ENCODE results near the gene SH3GL1.
"Not testable (repeated sequence)": the region's sequence is repeated elsewhere in the genome, so short reads cannot be mapped to it uniquely, and the experiment has no call there.

The SH3GL1 gene

DNA sequence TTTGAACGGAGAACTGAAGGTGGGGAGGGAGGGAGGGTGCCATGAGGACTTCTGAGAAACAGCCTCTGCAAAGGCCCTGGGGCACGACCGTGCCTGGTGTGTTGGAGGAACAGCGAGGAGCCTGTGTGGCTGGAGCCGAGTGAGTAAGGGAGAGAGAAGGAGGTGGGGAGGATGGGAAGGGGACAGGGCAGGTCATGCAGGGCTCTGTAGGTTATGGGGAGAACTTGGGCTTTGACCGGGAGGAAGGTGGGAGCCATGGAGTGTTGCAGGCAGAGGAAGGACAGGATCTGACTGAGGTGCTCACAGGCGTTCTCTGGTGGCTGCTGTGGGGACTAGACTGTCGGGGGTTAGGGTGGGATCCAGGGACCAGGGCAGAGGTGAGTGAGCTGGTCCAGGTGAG lies 50.2 kb downstream of the SH3GL1 start:
- no peak for DNase-seq (ENCODE audit: insufficient read length, low spot score)
- FAIRE-seq = no peak

DNA sequence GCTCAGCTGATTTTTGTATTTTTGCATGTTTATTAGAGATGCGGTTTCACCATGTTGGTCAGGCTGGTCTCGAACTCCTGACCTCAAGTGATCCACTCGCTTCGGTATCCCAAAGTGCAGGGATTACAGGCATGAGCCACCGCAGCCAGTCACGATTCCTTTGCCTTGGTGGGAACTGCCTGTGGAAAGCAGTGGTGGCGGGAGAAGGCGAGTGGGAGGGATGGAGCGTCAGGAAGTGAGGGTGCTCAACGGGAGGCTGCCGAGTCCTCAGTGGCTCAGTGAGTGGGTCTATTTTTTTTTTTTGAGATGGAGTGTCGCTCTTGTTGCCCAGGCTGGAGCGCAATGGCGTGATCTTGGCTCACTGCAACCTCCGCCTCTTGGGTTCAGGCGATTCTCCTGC lies 51.1 kb downstream of the SH3GL1 start:
- FAIRE-seq; DNase-seq (ENCODE audit: insufficient read length, low spot score): not testable (repeated sequence)

DNA sequence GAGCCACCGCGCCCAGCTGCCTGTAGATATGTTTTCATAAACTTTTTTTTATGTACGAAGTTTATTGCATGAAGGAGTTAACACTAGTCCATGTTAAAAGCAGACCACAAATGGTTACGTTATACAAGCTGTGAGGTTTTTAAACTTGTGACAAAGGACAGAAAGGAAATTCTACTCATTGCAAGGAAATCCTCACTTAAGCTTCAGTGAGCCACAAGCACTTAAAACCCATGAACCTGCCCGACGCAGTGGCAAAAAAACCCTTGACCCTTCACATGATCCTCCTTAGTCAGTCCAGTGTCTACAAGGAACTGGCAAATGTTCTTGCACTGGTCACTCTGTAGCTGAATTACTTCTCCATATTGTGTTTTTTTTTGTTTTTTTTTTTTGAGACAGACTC lies 52.8 kb downstream of the SH3GL1 start:
- no peak for FAIRE-seq
- no peak for DNase-seq (ENCODE audit: insufficient read length, low spot score)

DNA sequence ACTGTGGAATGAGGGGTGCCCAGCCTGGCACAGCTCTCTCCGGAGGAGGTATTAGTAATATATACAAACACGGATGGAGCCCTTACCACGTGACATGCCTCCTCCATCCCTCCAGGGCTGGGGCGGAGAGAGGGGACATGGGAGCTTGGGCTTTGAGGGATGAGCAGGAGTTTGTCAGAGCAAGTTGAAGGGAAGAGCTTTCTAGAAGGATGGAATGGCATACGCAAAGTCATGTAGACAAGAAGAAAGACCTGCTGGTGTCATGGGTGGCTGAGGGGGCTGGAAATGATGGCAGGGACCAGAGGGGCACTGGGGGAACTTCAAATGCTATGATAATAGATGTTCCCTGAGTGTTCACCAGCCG lies 54.3 kb downstream of the SH3GL1 start:
- DNase-seq (ENCODE audit: insufficient read length, low spot score) (no peak), FAIRE-seq (no peak)

DNA sequence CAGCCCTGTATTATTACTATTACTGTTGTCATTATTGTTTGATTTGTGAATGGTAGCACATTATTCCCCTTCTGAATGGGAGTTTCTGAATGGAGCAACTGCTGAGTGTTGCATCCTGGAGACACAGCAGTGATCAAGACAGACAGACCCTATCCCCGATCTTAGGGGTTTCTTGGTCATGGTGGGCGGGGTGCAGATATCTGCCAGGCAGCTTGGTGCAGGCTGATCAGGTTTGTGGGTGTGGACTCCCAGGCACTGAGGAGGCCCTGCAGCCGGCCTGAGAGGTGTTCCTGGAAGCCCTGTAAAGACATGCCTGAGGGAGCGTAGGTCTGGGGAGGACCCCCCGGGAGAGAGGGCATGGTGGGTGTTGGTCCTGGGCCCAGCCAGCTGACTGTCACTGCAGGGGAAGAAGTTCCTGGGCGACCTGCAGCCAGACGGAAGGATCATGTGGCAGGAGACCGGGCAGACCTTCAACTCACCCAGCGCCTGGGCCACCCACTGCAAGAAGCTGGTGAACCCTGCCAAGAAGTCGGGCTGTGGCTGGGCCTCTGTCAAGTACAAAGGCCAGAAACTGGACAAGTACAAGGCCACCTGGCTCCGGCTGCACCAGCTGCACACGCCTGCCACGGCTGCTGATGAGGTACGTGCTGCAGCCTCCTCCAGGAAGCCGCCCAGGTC lies 54.9 kb downstream of the SH3GL1 start:
- DNase-seq (ENCODE audit: insufficient read length, low spot score) (no peak), FAIRE-seq (no peak)

DNA sequence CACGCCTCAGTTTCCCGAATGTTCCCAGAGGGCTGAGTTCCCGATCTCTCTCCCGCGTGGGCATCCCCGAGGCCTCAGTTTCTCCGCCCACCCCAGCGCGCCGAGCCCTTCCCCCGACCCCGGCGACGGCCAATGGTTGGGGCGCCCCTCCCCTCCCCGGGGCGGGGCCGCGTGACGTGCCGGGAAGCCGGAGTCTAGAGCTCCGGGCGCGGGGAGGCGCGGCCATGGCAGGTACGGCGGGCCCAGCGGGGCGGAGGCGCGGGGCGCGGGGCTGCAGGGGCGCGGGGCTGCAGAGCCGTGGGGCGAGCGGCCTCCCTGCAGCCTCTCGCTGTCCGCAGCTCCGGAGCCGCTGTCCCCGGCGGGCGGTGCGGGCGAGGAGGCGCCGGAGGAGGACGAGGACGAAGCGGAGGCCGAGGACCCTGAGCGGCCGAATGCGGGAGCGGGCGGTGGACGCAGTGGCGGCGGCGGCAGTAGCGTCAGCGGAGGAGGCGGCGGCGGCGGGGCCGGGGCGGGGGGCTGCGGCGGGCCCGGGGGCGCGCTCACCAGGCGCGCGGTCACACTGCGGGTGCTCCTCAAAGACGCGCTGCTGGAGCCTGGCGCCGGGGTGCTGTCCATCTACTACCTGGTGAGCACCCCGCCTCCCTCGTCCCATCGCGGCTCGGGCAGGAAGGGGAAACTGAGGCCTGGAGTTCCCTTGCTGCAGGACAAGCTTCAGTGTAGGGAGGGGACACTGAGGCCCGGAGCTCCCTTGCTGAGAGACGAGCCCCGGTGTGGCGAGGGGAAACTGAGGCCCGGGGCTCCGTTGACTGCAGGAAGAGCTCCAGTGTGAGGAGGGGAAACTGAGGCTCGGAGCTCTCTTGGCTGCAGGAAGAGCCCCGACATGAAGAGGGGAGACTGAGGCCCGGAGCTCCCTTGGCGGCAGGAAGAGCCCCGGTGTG lies 56.7 kb downstream of the SH3GL1 start, which contains the start of gene MPND:
Gene MPND, plus strand, starts transcription at position 193 of the 938 bp plus-strand sequence. Its CDS starts 32 bp downstream, at position 225.
- peak; percentile 64 for DNase-seq (ENCODE audit: insufficient read length, low spot score)

DNA sequence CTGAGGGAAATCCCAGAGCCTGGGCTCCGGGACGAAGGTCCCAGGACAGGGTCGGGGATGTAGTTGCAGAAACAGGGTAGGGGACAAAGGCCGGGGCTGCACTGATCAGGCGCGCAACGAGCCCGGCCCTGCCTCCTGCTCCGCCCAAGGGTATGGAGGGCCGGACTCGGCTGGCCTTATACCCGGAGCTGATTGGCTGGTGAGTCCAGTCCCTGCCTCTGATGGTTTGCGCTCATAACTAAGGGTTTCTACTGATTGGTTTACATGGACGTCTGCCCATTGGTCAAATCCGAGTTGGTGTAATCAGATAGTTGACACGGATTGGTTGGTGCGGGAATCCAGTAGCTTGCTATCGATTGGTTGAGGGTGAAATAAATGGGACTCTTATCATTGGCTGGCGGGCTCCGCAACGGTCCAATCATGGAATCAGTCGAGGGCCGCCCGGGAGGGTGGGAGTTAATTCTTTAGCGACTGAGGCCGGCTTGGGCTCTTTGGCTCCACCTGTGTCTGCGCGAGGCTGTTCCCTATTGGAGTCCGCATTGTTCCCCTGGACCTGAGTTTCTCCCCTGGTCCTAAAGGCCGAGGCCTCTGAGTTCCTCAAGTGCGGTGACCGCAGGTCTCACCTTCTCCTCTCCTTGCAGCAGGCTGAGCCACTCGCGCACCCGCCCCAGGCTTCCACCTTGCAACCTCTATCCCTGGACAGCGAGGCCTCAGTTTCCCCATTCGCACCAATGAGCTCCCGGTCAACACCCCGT lies 57.6 kb downstream of the SH3GL1 start:
- DNase-seq (ENCODE audit: insufficient read length, low spot score) (peak; percentile 98), FAIRE-seq (no peak)

More for the DNA sequence above, 56.7 kb downstream of the SH3GL1 start, which contains the start of gene MPND:
- FAIRE-seq = no peak

DNA sequence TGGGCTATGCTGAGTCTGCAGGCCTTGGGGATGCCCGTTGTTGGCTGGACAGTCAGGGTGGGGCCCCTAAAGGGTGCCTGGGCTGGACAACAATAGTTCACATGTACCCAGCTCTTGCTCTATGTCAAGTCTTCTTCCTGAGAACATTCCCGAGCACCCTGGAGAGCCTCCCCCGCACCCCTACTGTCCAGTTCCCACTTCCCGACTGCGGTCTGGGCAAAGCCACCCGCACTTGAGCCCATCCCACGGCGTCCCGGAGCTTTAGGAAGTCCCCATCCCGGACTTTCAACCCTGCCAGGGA lies 58.1 kb downstream of the SH3GL1 start:
- no peak for DNase-seq (ENCODE audit: insufficient read length, low spot score)
- FAIRE-seq = no peak

DNA sequence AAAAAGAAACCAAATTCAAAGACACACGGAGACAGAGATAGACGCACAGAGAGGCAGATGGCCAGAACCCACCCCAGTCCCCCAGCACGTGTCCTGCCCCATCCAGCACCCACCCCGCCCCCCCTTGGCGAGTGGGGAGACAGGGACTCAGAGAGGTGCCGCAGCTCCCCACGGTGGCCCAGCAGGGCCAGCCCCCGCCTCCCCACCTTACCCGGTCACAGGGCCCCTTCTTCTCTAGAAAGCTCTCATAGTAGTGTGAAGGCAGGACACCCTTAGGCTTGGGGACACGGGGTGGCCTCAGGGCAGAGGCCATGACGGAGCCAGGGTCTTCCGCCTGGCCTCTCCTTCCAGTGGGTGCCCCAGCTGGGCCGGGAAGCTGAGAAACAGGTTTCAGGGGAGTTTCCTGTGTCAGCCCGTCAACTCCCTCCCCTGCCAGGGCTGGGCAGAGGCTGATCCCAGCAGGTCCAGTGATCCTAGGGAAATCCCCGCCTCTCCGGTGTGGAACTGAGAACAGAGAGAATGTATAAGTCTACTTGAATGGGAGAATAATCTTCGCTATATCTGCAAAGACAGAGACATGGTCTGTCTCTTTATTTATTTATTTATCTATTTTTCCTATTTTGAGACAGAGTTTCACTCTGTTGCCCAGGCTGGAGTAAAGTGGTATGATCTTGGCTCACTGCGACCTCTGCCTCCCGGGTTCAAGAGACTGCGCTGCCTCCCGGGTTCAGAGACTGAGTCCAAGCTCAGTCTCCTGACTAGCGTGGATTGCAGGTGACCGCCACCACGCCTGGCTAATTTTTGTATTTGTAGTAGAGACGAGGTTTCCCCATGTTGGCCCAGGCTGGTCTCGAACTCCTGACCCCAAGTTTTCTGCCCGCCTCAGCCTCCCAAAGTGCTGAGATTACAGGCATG lies 61.6 kb downstream of the SH3GL1 start, which contains the start of gene STAP2:
Gene STAP2, minus strand, starts transcription at position 387 of the 915 bp plus-strand sequence. Its CDS starts 74 bp downstream, at position 313.
- FAIRE-seq (no peak), DNase-seq (ENCODE audit: insufficient read length, low spot score) (no peak)

DNA sequence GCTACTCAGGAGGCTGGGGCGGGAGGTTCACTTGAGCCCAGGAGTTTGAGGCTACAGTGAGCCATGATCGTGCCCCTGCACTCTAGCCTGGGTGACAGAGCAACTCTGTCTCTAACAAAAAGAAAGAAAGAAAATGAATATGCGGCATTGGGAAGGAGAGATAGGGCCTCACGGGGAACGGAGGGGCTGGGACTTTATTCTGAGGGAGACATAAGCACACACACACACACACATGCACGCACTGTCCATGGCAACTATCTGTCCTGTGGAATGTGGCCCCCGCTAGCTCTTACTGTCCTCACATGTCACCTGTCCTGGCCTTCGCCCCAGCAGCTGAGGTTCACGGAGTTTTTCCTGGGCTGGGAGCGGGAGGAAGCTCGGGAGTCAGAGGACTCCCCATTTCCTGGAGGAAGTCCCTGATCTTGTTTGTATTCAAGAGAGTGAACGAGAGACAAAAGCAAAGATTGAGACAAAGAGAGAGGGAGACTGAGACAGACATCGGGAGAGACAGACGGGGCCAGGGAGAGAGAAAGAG lies 62.4 kb downstream of the SH3GL1 start:
- DNase-seq (ENCODE audit: insufficient read length, low spot score) = no peak

DNA sequence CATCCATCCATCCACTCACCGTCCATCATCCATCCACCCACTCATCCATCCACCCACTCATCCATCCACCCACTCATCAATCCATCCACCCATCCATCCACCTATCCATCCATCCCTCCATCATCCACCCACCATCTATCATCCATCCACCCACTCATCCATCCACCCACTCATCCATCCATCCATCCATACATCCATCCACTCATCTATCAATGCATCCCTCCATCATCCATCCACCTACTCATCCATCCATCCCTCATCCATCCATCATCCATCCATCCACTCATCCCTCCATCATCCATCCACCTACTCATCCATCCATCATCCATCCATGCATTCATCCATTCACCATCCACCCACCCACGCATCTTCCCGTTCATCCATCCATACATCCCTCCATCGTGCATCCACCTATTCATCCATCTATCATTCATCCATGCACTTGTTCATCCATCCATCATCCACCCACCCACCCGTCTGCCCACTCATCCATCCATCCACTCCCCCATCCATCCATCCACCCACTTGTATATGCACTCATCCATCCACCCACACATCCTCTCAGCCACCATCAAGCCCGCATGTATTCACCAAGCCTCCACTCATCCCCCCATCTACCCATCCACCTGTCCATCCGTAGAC lies 65.3 kb downstream of the SH3GL1 start:
- FAIRE-seq (peak; percentile 90), DNase-seq (ENCODE audit: insufficient read length, low spot score) (no peak)

More for the DNA sequence above, 62.4 kb downstream of the SH3GL1 start:
- no peak for FAIRE-seq

DNA sequence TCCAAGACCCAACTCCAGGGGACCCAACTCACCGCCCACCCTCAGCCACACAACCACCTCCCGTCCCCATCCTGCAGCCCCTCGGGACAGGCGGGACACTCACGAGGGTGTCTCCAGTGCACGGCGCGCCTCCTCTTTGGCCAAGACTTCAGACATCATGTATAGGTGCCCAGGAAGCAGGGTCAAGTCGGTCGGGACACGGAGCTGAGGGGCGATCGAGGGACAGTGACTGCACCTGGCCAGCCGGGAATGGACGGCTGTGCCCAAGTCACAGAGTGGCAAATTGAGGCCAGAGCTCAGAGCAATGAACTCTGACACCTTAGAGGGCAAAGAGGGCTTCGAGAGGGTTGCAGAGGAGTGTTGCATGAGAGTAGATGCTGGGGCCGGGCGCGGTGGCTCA lies 70.5 kb downstream of the SH3GL1 start:
- FAIRE-seq = no peak
- DNase-seq (ENCODE audit: insufficient read length, low spot score) = no peak

DNA sequence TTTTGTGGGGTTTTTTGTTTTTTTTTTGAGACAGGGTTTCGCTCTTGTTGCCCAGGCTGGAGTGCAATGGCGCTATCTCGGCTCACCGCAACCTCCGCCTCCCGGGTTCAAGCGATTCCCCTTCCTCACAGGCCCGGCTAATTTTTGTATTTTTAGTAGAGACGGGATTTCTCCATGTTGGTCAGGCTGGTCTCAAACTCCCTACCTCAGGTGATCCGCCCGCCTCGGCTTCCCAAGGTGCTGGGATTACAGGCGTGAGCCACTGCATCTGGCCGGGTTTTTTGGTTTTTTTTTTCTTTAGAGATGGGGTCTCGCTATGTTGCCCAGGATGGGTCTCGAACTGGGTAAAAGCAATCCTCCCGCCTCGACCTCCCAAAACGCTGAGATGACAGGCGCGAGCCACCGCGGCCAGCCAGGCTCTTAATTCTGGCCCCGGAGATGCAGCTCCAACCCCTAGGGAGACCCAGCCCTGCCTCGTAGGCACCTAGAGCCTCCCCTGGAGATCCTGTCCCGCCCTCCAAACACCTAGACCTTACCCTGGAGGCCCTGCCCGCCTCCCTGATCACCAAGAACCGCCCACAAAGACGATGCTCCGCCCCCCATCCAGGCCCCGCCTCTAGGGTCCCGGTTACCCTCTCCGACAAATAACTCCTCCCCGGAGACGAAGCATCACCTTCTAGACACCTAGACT lies 71.2 kb downstream of the SH3GL1 start:
- DNase-seq (ENCODE audit: insufficient read length, low spot score); FAIRE-seq: not testable (repeated sequence)

DNA sequence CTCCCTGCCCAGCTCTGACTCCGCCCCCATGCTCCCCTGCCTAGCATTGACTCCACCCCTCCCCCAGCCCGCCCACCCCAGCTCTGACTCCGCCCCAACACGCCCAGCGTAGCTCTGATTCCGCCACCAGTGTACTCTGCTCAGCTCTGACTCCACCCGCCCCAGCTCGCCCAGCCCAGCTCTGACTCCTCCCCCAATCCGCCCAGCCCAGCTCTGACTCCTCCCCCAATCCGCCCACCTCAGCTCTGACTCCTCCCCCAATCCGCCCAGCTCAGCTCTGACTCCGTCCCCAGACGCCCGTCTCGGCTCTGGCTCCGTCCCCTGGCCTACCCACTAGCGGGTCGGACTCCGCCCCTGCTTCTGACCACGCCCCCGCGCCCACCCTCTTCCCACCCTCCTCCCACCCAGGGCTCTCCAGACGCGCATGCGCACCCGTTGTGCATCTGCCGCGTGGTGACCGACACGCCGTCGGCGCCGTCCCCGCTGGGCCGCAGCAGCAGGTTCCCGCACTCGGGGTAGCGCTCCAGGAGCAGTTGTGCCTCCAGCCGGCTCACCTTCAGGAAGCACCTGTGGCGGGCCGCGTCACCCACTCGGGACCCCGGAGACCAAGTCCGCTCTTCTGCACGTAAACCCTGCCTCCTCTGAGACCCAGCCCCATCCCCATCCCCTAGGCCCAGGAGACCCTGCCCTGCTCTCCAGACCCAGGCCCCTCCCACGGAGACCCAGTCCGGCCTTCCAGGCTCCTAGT lies 71.9 kb downstream of the SH3GL1 start:
- DNase-seq (ENCODE audit: insufficient read length, low spot score) (no peak), FAIRE-seq (no peak)

DNA sequence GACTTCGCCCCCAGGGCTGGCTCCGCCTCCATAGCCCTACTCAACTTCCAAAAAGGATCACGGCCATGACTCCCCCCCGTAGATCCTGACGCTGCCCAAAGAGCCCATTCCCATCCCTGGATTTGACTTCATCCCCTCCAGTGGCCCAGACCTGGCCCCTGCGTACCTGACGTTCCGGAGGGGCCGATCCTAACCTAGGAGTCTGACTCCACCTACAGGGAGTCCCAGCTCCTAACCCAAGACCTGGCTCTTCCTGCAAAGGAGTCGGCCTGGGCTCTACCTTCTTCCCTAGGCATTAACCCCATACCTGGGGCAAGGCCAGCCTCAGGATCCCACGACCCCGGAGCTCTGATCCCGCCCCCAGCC lies 72.5 kb downstream of the SH3GL1 start:
- no peak for FAIRE-seq

DNA sequence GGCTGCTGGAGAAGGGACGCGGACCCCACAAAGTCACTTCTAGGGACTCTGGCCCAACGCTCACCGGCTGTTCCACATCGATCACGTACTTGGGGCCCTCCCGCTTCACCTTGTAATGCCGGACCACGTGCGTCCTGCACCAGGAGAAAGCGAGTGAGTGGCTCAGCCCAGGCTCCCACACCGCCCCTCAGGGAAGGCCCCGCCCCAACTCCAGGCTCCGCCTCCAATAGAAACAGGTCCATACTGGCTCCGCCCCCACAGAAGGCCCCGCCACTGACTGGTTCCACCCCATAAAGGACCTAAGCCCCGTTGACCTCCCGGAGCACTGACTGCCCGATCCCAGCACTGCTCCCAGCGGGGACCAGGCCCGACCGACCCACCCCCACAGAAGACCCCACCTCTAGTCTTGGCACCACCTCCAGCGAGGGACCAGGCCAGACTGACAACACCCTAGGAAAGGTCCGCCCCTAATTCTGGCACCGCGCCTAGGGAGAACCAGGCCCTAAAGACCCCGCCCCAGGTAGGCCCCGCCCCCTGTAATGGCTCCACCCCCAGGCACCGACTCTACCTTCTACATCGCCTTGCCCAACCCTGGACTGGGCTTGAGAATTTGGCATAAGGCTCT lies 73.0 kb downstream of the SH3GL1 start:
- no peak for FAIRE-seq
- DNase-seq (ENCODE audit: insufficient read length, low spot score) = no peak

More for the DNA sequence above, 72.5 kb downstream of the SH3GL1 start:
- no peak for DNase-seq (ENCODE audit: insufficient read length, low spot score)

DNA sequence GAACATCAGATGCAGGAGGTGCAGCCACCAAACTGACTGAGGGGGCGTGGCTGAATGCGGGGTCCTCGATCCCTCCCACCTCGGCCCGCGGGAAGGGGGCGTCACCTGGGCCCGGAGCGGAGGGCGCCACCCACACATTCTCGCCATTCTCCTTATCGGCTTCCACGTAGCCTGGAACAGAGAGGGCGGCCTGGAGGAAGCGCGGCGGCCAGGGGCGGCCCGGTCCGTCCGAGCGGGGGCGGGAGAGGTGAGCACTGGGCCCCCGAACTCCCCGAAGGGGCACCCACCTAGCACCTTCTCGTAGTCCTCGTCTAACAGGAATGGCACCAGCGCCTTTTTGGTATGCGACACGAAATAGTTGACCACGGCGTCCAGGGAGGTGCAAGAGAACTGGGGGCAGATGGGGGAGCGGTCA lies 73.5 kb downstream of the SH3GL1 start:
- DNase-seq (ENCODE audit: insufficient read length, low spot score) (no peak), FAIRE-seq (no peak)

Data from HTR-8/SVneo (cell line).